Hepatocyte (in vitro differentiated cells): ENCODE data around the gene ZNF185.

Experiments used
- EZH2 ChIP-seq: fragments of 200-600 bp; sonication (generic); IDR thresholded peaks from 2 replicates; pipeline ENCODE4 v1.6.1; 2016; ENCODE audit warnings: antibody characterized with exemption, mild to moderate bottlenecking, borderline replicate concordance
- TF ChIP-seq, protein P1 (sequence below): fragments of 200-600 bp; sonication (generic); IDR thresholded peaks from 2 replicates; pipeline ENCODE4 v1.5.1; 2016; ENCODE audit warnings: antibody characterized with exemption, mild to moderate bottlenecking; ENCODE audit not compliant: poor library complexity

DNA sequence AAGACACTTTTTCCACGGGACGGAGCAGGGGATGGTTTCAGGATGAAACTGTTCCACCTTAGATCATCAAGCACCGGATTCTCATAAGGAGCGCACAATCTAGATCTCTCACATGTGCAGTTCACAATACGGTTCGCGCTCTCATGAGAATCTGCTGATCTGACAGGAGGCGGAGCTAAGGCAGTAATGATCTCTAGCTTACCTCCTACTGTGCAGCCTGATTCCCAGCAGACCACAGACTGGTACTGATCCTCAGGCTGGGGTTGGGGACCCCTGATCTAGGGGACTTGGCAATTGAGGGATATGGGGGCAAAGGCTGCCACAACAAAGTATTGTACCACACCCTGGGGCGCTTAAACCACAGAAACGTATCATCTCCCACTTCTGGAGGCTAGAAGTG, 25.7 kb downstream of the ZNF185 start:
- TF ChIP-seq, protein P1, sequence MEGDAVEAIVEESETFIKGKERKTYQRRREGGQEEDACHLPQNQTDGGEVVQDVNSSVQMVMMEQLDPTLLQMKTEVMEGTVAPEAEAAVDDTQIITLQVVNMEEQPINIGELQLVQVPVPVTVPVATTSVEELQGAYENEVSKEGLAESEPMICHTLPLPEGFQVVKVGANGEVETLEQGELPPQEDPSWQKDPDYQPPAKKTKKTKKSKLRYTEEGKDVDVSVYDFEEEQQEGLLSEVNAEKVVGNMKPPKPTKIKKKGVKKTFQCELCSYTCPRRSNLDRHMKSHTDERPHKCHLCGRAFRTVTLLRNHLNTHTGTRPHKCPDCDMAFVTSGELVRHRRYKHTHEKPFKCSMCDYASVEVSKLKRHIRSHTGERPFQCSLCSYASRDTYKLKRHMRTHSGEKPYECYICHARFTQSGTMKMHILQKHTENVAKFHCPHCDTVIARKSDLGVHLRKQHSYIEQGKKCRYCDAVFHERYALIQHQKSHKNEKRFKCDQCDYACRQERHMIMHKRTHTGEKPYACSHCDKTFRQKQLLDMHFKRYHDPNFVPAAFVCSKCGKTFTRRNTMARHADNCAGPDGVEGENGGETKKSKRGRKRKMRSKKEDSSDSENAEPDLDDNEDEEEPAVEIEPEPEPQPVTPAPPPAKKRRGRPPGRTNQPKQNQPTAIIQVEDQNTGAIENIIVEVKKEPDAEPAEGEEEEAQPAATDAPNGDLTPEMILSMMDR: no peak
- no peak for TF ChIP-seq EZH2
